GM12801 (cell line): ENCODE results near the gene SEC61A2.

Experiments used
- TF ChIP-seq, protein P1 (sequence below): IDR thresholded peaks from one replicate; pipeline ENCODE4 v1.5.1; 2011; ENCODE audit warnings: control low read depth; ENCODE audit not compliant: insufficient read length; ENCODE audit errors: extremely low read depth

The SEC61A2 gene

DNA sequence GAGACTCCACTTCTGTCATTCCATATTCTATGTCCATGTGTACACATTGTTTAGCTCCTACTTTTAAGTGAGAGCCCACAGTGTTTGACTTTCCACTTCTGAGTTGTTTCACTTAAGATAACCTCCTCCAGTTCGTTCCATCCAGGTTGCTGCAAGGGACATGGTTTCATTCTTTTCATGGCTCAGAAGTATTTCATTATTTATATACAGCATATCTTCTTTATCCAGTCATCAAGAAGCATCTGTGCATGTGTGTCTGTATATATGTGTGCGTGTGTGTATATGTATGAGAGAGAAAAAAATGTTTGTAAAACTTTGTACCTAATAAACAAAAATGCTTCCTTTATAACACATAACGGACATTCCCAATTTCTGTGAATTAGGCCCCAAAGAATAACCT, 6.2 kb downstream of the SEC61A2 start:
- TF ChIP-seq, protein P1, sequence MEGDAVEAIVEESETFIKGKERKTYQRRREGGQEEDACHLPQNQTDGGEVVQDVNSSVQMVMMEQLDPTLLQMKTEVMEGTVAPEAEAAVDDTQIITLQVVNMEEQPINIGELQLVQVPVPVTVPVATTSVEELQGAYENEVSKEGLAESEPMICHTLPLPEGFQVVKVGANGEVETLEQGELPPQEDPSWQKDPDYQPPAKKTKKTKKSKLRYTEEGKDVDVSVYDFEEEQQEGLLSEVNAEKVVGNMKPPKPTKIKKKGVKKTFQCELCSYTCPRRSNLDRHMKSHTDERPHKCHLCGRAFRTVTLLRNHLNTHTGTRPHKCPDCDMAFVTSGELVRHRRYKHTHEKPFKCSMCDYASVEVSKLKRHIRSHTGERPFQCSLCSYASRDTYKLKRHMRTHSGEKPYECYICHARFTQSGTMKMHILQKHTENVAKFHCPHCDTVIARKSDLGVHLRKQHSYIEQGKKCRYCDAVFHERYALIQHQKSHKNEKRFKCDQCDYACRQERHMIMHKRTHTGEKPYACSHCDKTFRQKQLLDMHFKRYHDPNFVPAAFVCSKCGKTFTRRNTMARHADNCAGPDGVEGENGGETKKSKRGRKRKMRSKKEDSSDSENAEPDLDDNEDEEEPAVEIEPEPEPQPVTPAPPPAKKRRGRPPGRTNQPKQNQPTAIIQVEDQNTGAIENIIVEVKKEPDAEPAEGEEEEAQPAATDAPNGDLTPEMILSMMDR: no peak

DNA sequence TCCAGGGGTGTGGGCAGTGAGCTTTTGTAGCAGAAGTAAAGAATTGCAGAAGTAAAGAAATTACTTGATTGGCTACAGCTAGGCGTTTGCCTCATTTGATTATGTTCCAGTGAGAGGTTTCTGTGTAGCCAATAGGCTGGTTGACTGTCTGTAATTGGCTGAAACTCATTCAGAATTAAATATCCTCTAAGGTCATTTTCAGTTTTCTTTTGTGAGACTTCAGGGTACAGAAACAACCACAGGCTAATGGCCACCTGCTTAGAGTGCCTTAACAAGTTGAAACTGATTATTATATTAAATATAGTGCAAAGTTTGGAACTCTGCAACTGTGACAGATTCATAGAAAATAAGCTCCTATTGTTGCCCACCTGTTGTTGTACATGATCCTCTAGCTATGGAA, 10.6 kb downstream of the SEC61A2 start:
- TF ChIP-seq, protein P1: no peak

DNA sequence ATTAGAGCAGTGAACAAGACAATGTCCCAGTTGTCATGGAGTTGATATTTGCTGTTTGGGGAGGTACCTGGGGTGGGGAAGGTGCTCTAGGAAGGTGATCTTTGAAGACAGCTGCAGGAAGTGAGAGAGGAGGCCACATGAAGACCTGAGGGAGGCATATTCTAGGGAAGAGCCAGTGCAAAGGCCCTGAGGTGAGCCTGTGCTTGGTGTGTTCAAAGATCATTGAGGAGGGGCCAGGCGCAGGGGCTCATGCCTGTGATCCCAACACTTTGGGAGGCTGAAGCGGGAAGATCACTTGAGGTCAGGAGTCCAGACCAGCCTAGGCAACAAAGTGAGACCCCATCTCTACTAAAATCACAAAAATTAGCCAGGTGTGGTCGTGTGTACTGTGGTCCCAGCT, 15.1 kb downstream of the SEC61A2 start:
- TF ChIP-seq, protein P1: no peak

DNA sequence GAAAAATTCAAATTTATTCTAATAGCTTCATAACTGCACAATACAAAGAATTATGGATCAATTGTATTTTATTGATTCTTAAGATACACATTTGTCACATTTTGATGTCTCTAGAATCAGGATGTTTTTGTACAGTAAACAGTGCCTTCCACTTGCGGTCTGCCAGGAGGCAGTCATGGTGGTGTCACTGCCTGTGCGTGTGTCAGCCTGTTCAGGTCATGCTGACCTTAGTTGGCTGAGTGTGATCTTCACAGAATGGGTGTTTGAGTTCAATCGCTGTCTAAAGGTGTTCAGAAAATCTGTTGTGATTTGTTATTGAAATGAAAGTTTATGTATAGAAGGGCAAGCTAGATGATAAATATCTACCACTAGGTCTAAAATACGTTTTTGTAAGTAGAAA, 20.7 kb downstream of the SEC61A2 start:
- TF ChIP-seq, protein P1: no peak

DNA sequence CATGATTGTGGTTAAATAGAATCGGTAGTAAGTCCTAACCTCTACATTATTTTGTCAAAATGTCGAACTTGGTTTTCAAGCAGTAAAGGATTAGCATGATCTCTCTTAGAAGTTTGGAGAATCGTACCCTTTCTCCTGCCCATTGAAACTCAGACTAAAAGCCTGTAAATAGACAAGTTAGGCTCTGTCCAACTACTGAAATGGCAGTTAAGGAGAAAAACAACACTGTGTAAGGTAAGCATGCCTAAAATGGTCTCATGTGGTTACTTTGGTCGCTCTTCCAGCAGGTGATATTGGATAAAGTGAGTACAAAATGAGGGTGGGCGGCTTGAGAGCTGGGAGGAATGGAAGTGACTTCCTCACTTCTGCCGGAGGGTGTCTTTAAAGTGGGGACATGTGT, 25.0 kb downstream of the SEC61A2 start:
- TF ChIP-seq, protein P1: no peak

DNA sequence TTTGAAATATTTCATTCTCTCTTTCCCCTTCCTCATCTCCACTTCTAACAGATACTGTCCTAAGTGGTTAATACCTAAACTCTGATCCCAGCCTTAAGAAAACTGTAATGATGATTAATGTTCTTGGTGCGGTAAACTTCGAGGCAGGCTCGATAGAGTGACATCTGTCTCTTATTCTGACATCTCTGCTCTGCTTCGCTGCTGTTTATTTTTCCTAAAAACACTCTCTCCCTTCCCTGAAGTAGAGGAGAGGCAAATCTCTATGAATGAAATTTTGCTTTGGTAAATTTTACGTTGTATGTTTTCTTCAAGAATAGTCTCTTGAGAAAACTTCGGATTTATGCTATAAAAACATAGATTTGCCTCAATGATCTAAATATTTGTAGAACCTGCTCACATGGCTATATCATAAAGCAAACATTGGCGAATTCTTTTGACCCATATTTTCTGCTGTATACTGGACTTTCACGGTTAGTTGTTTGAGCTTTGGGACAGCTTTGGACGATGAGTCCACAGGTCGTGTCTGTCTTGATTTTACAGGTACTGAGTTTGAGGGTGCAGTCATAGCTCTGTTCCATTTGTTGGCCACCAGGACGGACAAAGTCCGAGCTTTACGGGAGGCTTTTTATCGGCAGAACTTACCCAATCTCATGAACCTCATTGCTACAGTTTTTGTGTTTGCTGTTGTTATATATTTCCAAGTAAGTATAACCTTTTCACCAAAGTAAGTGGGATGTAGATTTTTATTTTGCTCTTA, 27.1 kb downstream of the SEC61A2 start:
- TF ChIP-seq, protein P1: no peak

DNA sequence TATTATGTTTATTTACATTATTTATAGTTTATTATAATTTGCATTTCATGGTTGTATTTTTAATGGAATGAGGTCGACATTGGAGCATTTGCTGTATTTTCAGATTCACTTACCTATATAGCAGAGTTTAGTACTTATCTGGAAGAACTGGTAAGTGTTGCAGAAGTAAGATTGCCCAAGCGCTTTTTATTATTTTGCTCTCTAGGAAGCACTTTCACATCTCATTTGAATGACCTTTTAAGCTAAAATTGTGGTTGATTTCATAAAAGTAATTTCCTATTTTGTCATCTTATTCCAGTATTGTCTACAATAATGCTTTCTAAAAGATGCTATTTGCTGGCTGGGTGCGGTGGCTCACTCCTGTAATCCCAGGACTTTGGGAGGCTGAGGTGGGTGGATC, 28.6 kb downstream of the SEC61A2 start:
- TF ChIP-seq, protein P1: no peak
